H1 (cell line): ENCODE results near the gene PRICKLE2. TPM values are rescaled to one million over a fixed set of nuclear protein-coding genes. Genes with fewer than 3 reads are reported as not detected.

ENCODE experiments used
- CTCF ChIA-PET: fragments of 300-600 bp; sonication (Branson Sonifier 250); formaldehyde crosslinking; loops from one replicate; lab custom pipeline; 2021; ENCODE audit not compliant: partially characterized antibody; lab: Charles Lee
- POLR2A ChIA-PET: fragments of 300-600 bp; sonication (Branson Sonifier 250); formaldehyde crosslinking; loops from one replicate; lab custom pipeline; 2021; ENCODE audit warnings: inconsistent platforms; ENCODE audit not compliant: partially characterized antibody; lab: Charles Lee
- DNase-seq, 2 experiments: peaks; one replicate each; pipeline versions ENCODE4 v3.0.0 to v3.0.0-alpha.2; 2010 to 2022; ENCODE audit warnings: low spot score in 2 of 2, low read depth in 1 of 2, mixed read lengths in 1 of 2
- FAIRE-seq: peaks from 2 replicates; lab custom pipeline; 2011; peaks lifted over from hg19 to GRCh38; lab: Jason Lieb, UNC
- H2AFZ ChIP-seq: 2 replicates; pipeline ENCODE4 v1.8.1; 2012; ENCODE audit warnings: low read length, inconsistent platforms
- H2AK5ac ChIP-seq: 2 replicates; pipeline ENCODE4 v1.6.1; 2013; ENCODE audit warnings: low read depth, low read length
- H2BK120ac ChIP-seq: replicated peaks from 2 replicates; pipeline ENCODE3; 2013; ENCODE audit warnings: low read depth, low read length, inconsistent platforms
- H2BK12ac ChIP-seq: 2 replicates; pipeline ENCODE4 v1.6.1; 2013; ENCODE audit warnings: low read depth, low read length
- H2BK15ac ChIP-seq: 2 replicates; pipeline ENCODE4 v1.6.1; 2013; ENCODE audit warnings: low read length
- H2BK20ac ChIP-seq: 2 replicates; pipeline ENCODE4 v1.6.1; 2013; ENCODE audit warnings: low read length
- H2BK5ac ChIP-seq: 2 replicates; pipeline ENCODE4 v1.6.1; 2013; ENCODE audit warnings: low read depth, low read length
- H3K14ac ChIP-seq: 2 replicates; pipeline ENCODE4 v1.6.1; 2013; ENCODE audit warnings: inconsistent platforms; ENCODE audit not compliant: insufficient read length
- H3K18ac ChIP-seq: 2 replicates; pipeline ENCODE4 v1.6.1; 2013; ENCODE audit warnings: low read length; ENCODE audit errors: extremely low read depth
- H3K23ac ChIP-seq: 2 replicates; pipeline ENCODE4 v1.6.1; 2013; ENCODE audit warnings: inconsistent platforms; ENCODE audit not compliant: insufficient read length
- H3K23me2 ChIP-seq: 2 replicates; pipeline ENCODE4 v1.6.1; 2013; ENCODE audit warnings: low read depth, low read length
- H3K27ac ChIP-seq: 2 replicates; pipeline ENCODE4 v1.6.1; 2011; ENCODE audit warnings: low read depth, low read length, inconsistent platforms
- H3K27me3 ChIP-seq, 4 experiments: replicated peaks in 1 of 4; 1 replicate in 1 of 4; 2 replicates in 3 of 4; pipeline versions ENCODE4 v1.6.1 to v1.8.1; 2011 to 2013; ENCODE audit warnings: low read length in 3 of 4, mild to moderate bottlenecking in 3 of 4, inconsistent platforms in 2 of 4, mixed read lengths in 2 of 4, moderate library complexity in 1 of 4; ENCODE audit not compliant: control insufficient read depth in 3 of 4, insufficient read depth in 3 of 4; ENCODE audit errors: extremely low read depth in 1 of 4
- H3K36me3 ChIP-seq, 4 experiments: 2 replicates each; pipeline versions ENCODE4 v1.6.1 to v1.8.1; 2011 to 2013; ENCODE audit warnings: mild to moderate bottlenecking in 4 of 4, low read length in 3 of 4, moderate library complexity in 2 of 4, control low read depth in 1 of 4, inconsistent platforms in 1 of 4; ENCODE audit not compliant: insufficient read depth in 4 of 4, control insufficient read depth in 2 of 4
- H3K4ac ChIP-seq: replicated peaks from 2 replicates; pipeline ENCODE3; 2013; ENCODE audit warnings: low read length, low read depth, mixed read lengths, inconsistent platforms; ENCODE audit not compliant: insufficient read length
- H3K4me1 ChIP-seq, 4 experiments: replicated peaks in 1 of 4; 1 replicate in 1 of 4; 2 replicates in 3 of 4; pipeline versions ENCODE4 v1.6.1 to v1.8.1; 2011 to 2013; ENCODE audit warnings: low read length in 3 of 4, inconsistent platforms in 2 of 4, mixed read lengths in 1 of 4; ENCODE audit not compliant: insufficient read depth in 4 of 4, control insufficient read depth in 3 of 4
- H3K4me2 ChIP-seq, 2 experiments: 2 replicates each; pipeline versions ENCODE4 v1.6.1 to v1.8.1; 2011 to 2013; ENCODE audit warnings: low read depth in 2 of 2, low read length in 2 of 2, control low read depth in 1 of 2, inconsistent platforms in 1 of 2, mild to moderate bottlenecking in 1 of 2; ENCODE audit not compliant: insufficient read depth in 1 of 2
- H3K4me3 ChIP-seq, 4 experiments: fragments of 200-600, 300-600 bp in 1 of 4; sonication (generic), shearing (Covaris generic), sonication (Bioruptor Twin) in 1 of 4; 2 replicates each; pipeline versions ENCODE4 v1.5.1 to v1.8.1; 2011 to 2016; ENCODE audit warnings: low read length in 4 of 4, low read depth in 3 of 4, control low read depth in 2 of 4, inconsistent platforms in 2 of 4, mild to moderate bottlenecking in 2 of 4, mixed read lengths in 1 of 4, moderate library complexity in 1 of 4; ENCODE audit not compliant: insufficient read depth in 2 of 4; ENCODE audit errors: extremely low read depth in 1 of 4
- H3K56ac ChIP-seq: replicated peaks from 2 replicates; pipeline ENCODE3; 2013; ENCODE audit warnings: low read depth, mild to moderate bottlenecking, mixed read lengths, low read length, inconsistent platforms; ENCODE audit not compliant: insufficient read length
- H3K79me1 ChIP-seq: 2 replicates; pipeline ENCODE4 v1.6.1; 2013; ENCODE audit warnings: low read depth, low read length, control low read depth
- H3K79me2 ChIP-seq, 2 experiments: 2 replicates each; pipeline versions ENCODE4 v1.6.1 to v1.8.1; 2012 to 2013; ENCODE audit warnings: low read length in 2 of 2, mild to moderate bottlenecking in 2 of 2, inconsistent platforms in 1 of 2; ENCODE audit not compliant: insufficient read depth in 2 of 2, control insufficient read depth in 1 of 2
- H3K9ac ChIP-seq, 4 experiments: replicated peaks in 1 of 4; 1 replicate in 1 of 4; 2 replicates in 3 of 4; pipeline versions ENCODE4 v1.6.1 to v1.8.1; 2011 to 2013; ENCODE audit warnings: low read depth in 3 of 4, low read length in 3 of 4, control low read depth in 2 of 4, mild to moderate bottlenecking in 2 of 4, moderate library complexity in 2 of 4, inconsistent platforms in 1 of 4; ENCODE audit errors: extremely low read depth in 1 of 4
- H3K9me3 ChIP-seq, 2 experiments: 2 replicates each; pipeline versions ENCODE4 v1.6.1 to v1.8.1; 2012 to 2013; ENCODE audit warnings: mild to moderate bottlenecking in 2 of 2, moderate library complexity in 2 of 2, control low read depth in 1 of 2, inconsistent platforms in 1 of 2, low read depth in 1 of 2, low read length in 1 of 2, mixed read lengths in 1 of 2; ENCODE audit not compliant: insufficient read depth in 2 of 2
- H4K20me1 ChIP-seq, 2 experiments: replicated peaks in 1 of 2; 2 replicates each; pipeline versions ENCODE3 to v1.8.1; 2011 to 2013; ENCODE audit warnings: inconsistent platforms in 2 of 2, low read length in 2 of 2, mild to moderate bottlenecking in 1 of 2; ENCODE audit not compliant: insufficient read depth in 2 of 2, control insufficient read depth in 1 of 2
- H4K5ac ChIP-seq: 2 replicates; pipeline ENCODE4 v1.6.1; 2013; ENCODE audit warnings: low read length, low read depth, mixed read lengths, inconsistent platforms; ENCODE audit not compliant: insufficient read length
- H4K8ac ChIP-seq: 2 replicates; pipeline ENCODE4 v1.8.0; 2013; ENCODE audit warnings: mild to moderate bottlenecking, moderate library complexity, low read length, inconsistent platforms; ENCODE audit not compliant: insufficient read depth; ENCODE audit errors: extremely low read depth
- H4K91ac ChIP-seq: replicated peaks from 2 replicates; pipeline ENCODE3; 2013; ENCODE audit warnings: low read length, mixed read lengths, inconsistent platforms; ENCODE audit not compliant: insufficient read length
- BACH1 ChIP-seq: IDR thresholded peaks from 2 replicates; pipeline ENCODE4 v1.6.1; 2012; ENCODE audit warnings: low read length, improper control_type of control experiment
- CREB1 ChIP-seq: IDR thresholded peaks from 2 replicates; pipeline ENCODE4 v1.6.1; 2012; ENCODE audit warnings: inconsistent platforms
- EZH2 ChIP-seq: fragments of 200-600 bp; sonication (generic); IDR thresholded peaks from 2 replicates; pipeline ENCODE4 v1.7.1; 2012; ENCODE audit warnings: low read depth, mild to moderate bottlenecking, moderate library complexity, low read length, inconsistent platforms; ENCODE audit not compliant: severe bottlenecking
- HDAC6 ChIP-seq: IDR thresholded peaks from one replicate; pipeline ENCODE4 v1.7.1; 2012; ENCODE audit warnings: low read depth, mild to moderate bottlenecking, inconsistent platforms, low read length, moderate library complexity
- KDM5A ChIP-seq: fragments of 200-600 bp; IDR thresholded peaks from 2 replicates; pipeline ENCODE4 v1.7.1; 2012; ENCODE audit warnings: mild to moderate bottlenecking, low read length, inconsistent platforms, mixed read lengths
- POU5F1 ChIP-seq: IDR thresholded peaks from 2 replicates; pipeline ENCODE4 v1.6.1; 2011; ENCODE audit warnings: low read depth, mild to moderate bottlenecking, low read length, moderate library complexity
- TCF12 ChIP-seq: IDR thresholded peaks from 2 replicates; pipeline ENCODE4 v1.6.1; 2011; ENCODE audit warnings: low read depth, mild to moderate bottlenecking, low read length
- TEAD4 ChIP-seq: IDR thresholded peaks from 2 replicates; pipeline ENCODE4 v1.6.1; 2012; ENCODE audit warnings: low read depth, low read length, inconsistent platforms, mixed read lengths
- WGBS, 2 experiments: shearing (Covaris generic) in 1 of 2; methylation state at CpG; one replicate each; pipeline versions ENCODE4 v1.1.6 to v1.1.7; 2013 to 2015; ENCODE audit warnings: low lambda C conversion rate in 2 of 2, mixed read lengths in 2 of 2, inconsistent platforms in 1 of 2, low coverage in 1 of 2, missing lambda C conversion rate in 1 of 2; ENCODE audit not compliant: insufficient replicate concordance in 2 of 2, insufficient coverage in 1 of 2, insufficient read length in 1 of 2; ENCODE audit errors: extremely low coverage in 1 of 2, missing lambda C conversion rate in 1 of 2; 5-methylcytosine and 5-hydroxymethylcytosine counted together
- polyA plus RNA-seq, 7 experiments: library from polyadenylated mRNA; depleted of rRNA in 3 of 7; stranded (reverse) in 5 of 7; unstranded in 2 of 7; fragments of >200 nt in 5 of 7; fragments of 200-250 nt in 2 of 7; gene quantifications; 1 replicate in 5 of 7; 2 replicates in 1 of 7; 4 replicates in 1 of 7; pipeline versions ENCODE4 v1.2.1 to v1.2.3, GENCODE V29; 2011 to 2013; ENCODE audit warnings: missing spikeins in 2 of 7, mixed read lengths in 2 of 7
- total RNA-seq: library from RNA; stranded (reverse); fragmentation: NEBNext Ultra II Directional; extraction: Animal tissue kit (Norgen Biotek cat#: 25700); gene quantifications from 2 replicates; pipeline ENCODE4 v1.2.1, GENCODE V29; 2021
- TF ChIP-seq, protein P1 (sequence below): IDR thresholded peaks from 2 replicates; pipeline ENCODE4 v1.6.1; 2012; ENCODE audit warnings: inconsistent platforms
- TF ChIP-seq, protein P2 (sequence below): IDR thresholded peaks from 2 replicates; pipeline ENCODE4 v1.6.1; 2012; ENCODE audit warnings: inconsistent platforms

PRICKLE2 gene
- total and polyA plus RNA-seq, 2 of the 8 experiments (the other 6 are each of a cell fraction or from before 2014, with no cell fraction given) = 2.9 to 8.0 TPM

DNA sequence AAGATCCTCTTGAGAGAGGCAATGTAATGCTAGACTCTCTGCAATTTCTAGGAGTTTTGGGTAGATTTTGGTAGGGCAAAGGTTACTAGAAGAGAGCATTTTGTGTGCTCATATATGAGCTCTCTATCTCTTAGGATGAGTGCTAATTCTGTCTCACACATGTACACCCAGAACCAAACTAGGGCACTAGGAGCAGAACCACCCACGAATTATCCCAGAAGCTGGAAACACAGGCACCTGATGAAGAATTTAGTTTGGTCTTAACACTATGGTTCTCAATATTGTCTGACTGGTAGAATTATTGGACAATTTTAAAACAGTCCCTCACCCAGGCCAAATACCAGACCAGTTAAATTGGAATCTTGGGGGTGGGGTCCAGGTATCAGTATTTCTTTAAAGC, 94.8 kb downstream of the PRICKLE2 start:
- Histone ChIP-seq H3K4ac (no peak overlapping the region), H3K79me1 (no peaks in the 10 kb centered on the region), H2BK15ac (no peak overlapping the region), H3K79me2 (no peaks in the 10 kb centered on the region), H4K20me1 (no peaks in the 10 kb centered on the region), H3K4me3 (no peak overlapping the region), H2BK120ac (no peak overlapping the region), H2AFZ (no peak overlapping the region), H3K18ac (no peak overlapping the region), H4K5ac (no peak overlapping the region), H2BK12ac (no peak overlapping the region), H3K27me3 (no peaks in the 10 kb centered on the region), H3K14ac (no peak overlapping the region), H3K36me3 (no peaks in the 10 kb centered on the region), H4K8ac (no peak overlapping the region), H3K4me2 (no peak overlapping the region), H2BK5ac (no peak overlapping the region), H3K9ac (no peak overlapping the region), H3K4me1 (peaks cover 0 to 3% (median under 1%) of the 10 kb centered on the region in 4 experiments; a peak in 2 of 7 replicates), H3K56ac (no peak overlapping the region), H3K9me3 (no peaks in the 10 kb centered on the region), H3K23me2 (no peaks in the 10 kb centered on the region), H4K91ac (no peak overlapping the region), H2AK5ac (no peak overlapping the region), H3K23ac (no peak overlapping the region), H2BK20ac (no peak overlapping the region), H3K27ac (no peak overlapping the region)
- 84% methylated on average over 1 of the region's 1 CpG; no CpG with 5 or more reads in 1 of the 2 experiments for WGBS, 2 experiments
- POLR2A ChIA-PET = no interaction called here
- FAIRE-seq (no peak), DNase-seq (no peak)
- CTCF ChIA-PET = interaction anchor here (0.7 to 0.9 kb wide), 2 partner anchors 36 to 114 kb away, joined by 3 read pairs; no protein-coding TSS in a partner anchor
- TF ChIP-seq, protein P1, sequence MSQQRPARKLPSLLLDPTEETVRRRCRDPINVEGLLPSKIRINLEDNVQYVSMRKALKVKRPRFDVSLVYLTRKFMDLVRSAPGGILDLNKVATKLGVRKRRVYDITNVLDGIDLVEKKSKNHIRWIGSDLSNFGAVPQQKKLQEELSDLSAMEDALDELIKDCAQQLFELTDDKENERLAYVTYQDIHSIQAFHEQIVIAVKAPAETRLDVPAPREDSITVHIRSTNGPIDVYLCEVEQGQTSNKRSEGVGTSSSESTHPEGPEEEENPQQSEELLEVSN = no peak
- TF ChIP-seq KDM5A (no peak), TEAD4 (no peak), CREB1 (no peak), HDAC6 (no peak), BACH1 (no peak), TCF12 (no peak), EZH2 (no peak), POU5F1 (no peak)
- TF ChIP-seq, protein P2, sequence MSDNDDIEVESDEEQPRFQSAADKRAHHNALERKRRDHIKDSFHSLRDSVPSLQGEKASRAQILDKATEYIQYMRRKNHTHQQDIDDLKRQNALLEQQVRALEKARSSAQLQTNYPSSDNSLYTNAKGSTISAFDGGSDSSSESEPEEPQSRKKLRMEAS = no peak
